CD4-positive, alpha-beta T cell treated with Interleukin-21 for 1 hour (primary cell): ENCODE results near the gene RAB6A.
A peak's percentile ranks its signal among the peaks of the same experiment; 100 is the strongest.
"Not testable (repeated sequence)": the region's sequence is repeated elsewhere in the genome, so short reads cannot be mapped to it uniquely, and the experiment has no call there.

Source experiments
- DNase-seq: peaks from one replicate; pipeline ENCODE4 v3.0.0-alpha.2; 2020

Gene RAB6A

GRCh38 chr11:73716153-73717056 is 44.5 kb downstream of the RAB6A start:
- DNase-seq: no peak

DNA sequence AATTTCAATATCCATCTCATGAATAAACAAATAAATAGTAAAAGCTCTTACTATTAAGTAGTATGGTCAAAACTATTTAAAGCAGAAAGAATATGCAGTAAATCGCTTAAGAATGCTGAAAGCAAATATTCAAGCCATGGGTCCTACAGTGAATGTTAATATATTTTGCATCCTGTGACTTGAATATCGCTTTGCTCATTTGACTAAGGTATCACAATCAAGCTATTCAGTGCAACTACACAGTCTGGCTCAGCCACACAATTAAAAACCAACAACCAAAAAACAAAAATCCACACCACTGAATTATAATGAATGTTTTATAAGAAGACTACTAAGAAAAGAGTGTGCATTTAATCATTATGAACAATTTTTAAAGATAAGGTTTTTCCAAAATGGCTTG is 45.3 kb downstream of the RAB6A start:
- DNase-seq: no peak

DNA sequence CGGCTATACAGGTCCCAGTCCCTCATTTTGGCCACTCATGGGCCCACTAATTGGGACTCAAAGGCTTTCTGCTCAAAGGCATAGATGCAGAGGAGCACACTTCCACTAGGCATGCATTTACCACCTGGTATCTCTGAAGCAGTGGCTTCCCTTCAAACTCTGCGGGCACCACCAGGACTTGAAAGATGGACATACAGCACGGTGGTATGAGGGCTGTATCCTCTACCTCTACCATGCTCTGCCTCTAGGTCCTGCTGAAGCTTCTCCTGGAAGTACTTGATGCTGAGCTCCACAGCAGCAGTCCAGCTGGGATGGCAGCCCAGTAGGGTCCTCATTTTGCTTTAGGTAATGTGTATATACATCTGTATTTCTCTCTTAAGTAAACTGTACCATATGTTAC is 49.9 kb downstream of the RAB6A start:
- DNase-seq: no peak

DNA sequence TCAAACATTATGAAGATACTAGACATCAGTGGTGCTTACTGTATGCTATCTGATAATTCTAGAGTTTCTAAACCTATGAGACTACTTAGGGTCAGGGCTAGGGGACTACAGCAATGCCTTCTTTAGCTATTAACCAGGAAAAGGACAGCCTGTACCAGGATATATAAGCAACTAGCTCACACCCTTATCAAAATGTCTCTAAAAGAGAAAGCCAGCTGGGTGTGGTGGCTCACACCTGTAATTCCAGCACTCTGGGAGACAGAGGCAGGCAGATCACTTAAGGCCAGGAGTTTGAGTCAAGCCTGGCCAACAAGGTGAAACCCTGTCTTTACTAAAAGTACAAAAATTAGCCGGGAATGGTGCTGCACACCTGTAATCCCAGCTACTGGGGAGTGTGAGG is 55.8 kb downstream of the RAB6A start:
- no peak for DNase-seq

DNA sequence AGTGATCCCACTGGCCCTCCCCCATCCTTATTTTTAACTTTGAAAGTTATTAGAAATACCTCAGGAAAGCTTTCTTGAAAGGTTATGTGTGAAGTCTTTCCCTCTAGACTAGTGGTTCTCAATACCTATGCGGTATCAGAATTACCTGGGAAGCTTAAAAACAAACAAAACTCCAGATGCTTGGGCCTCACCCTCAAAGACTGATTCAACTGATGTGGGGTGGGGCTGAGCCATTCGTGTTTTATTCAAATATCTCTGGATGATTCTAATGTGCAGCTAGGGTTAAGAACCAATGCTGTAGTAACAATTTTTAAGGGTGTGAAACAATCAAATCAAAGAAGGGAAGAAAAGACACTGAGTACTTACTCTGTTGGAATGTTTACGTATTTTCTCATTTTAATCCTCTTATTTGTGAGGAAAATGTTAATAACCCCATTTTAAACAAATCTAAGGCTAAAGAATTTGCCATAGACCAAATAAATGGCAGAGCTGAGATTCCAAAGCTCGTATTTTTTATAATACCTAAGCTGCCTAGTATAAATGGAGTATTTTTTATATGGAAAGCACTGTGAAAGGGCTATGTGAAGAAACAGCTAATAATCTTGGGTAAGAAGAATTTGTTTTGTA is 66.9 kb downstream of the RAB6A start:
- no peak for DNase-seq

DNA sequence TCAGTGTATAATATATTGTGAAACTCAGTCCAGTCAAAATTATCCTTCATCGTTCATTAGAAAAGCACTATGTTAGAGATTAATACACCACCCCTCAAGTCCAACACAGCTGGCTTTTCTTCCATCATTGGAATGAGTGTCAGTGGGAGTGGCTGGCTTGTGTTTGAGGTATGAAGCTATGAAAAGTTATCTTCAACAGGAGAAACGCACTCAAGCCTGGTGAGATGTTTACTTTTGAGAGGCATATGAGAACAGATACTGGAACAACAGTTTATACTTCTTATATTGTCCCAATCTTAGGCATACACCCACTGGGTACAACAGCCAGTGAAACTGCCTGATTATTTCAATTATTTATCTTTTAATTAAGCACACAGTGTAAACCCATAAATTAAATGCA is 80.2 kb downstream of the RAB6A start:
- no peak for DNase-seq

GRCh38 chr11:73676552-73676951 is 84.3 kb downstream of the RAB6A start:
- not testable (repeated sequence) for DNase-seq

- no peak for DNase-seq
These were observed 89.2 kb downstream of the RAB6A start for GRCh38 chr11:73671701-73672100.

- DNase-seq: no peak
These were observed 90.1 kb downstream of the RAB6A start for GRCh38 chr11:73670808-73671207.

DNA sequence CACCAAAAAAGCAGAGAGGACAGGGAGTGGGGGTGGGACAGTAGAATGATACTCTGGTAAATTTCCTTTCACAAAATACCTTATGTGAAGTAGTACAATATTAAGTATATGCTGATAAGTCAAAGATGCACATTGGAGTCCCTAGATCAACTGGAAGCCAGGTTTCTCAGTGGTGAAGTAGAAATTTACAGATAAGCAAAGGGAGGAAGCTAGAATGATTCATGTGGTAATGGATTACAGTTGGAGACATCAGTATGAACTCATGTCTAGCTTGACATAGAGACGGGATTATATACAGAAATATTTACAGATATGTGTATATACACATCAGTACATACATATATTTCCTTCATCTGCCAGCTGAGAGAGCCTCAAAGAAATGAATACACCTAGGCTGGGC is 93.0 kb downstream of the RAB6A start:
- no peak for DNase-seq

- DNase-seq: no peak
These were observed 96.0 kb downstream of the RAB6A start for GRCh38 chr11:73664877-73665276.

GRCh38 chr11:73663604-73664495 is 97.0 kb downstream of the RAB6A start:
- no peak for DNase-seq

DNA sequence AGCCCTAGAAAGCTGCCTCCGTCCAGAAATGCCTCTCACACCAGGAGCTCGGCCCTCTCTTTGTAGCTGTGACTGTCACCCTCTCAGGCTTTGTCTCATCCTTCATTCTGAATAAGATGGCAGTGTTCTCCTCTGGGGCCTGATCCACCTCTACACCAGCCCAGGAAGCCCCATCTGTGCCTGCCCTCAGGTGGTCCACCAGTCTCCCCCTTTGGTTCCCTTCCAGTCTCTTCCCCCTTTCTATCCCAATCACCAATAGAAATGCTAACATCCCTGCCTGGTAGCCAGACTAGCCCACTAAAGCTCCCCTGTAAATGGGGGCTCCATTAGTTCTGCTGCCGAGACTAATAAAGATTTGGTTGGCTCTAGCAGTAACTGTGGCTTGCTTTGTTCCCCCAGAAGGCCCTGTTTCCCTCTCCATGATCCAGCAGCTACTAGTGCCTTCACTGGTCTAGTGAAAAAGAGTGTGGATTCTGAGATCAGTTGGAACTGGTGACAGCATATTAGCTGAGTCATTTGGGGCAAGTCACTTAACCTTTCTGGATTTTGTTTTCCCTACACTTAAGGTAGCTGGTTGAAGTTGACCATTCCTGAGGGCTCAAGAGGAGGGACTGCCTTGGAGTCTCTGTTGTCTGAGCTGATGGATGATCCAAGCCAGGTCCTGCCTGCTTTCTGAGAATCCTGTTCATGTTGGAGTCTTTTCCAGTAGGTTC is 98.3 kb downstream of the RAB6A start:
- no peak for DNase-seq

GRCh38 chr11:73661035-73661628 is 99.7 kb downstream of the RAB6A start:
- DNase-seq: peak; percentile 84

- DNase-seq: no peak
These were observed 100.3 kb downstream of the RAB6A start for GRCh38 chr11:73660497-73661034.

GRCh38 chr11:73659961-73660360 is 100.9 kb downstream of the RAB6A start:
- DNase-seq: no peak

GRCh38 chr11:73656985-73657384 is 103.9 kb downstream of the RAB6A start:
- no peak for DNase-seq

DNA sequence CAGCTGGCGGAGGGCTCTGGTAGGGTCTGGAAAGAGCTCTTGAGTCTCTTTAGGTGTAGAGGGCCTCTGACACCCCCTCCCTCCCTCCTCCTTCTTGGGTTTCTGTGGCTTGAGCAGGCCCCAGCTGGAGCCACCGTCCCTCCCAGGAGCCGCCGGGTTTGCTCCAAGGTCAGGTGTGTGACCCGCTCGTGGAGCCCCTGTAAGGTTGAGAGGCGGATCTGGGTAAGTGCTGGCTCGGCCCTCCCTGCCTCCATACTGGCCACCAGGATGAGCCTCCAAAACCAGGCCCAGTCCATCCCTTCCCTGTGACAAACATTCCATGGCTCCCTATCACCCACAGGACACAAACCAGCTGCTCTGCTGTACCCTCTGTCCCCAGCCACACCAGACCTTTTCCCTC is 105.2 kb downstream of the RAB6A start:
- no peak for DNase-seq

DNA sequence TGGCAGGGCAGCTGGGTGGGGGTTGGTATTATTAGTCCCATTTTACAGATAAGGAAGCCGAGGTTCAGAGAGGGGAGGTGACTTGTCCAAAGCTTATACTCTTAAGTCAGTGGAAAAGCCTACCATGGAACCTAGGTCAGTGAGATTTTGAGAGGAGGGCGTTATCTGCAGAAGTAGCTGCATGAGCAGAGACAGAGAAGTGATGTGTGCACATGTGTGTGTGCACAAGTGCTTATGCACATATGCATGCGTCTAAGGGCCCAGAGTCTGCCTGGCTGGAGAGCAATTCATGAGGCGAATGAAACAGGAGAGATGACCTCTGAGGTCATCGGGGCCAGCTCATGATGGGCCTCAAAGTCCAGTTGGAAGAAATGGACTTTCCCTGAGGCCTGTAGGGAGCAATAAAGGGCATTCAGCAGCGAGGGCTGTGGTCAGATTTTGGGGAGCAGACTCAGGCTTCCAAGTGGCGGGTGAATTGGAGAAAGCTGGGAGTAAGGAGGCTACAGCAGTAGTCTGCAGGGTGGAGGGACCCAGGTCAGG is 106.3 kb downstream of the RAB6A start:
- no peak for DNase-seq

GRCh38 chr11:73653996-73654395 is 106.9 kb downstream of the RAB6A start:
- DNase-seq: no peak

DNA sequence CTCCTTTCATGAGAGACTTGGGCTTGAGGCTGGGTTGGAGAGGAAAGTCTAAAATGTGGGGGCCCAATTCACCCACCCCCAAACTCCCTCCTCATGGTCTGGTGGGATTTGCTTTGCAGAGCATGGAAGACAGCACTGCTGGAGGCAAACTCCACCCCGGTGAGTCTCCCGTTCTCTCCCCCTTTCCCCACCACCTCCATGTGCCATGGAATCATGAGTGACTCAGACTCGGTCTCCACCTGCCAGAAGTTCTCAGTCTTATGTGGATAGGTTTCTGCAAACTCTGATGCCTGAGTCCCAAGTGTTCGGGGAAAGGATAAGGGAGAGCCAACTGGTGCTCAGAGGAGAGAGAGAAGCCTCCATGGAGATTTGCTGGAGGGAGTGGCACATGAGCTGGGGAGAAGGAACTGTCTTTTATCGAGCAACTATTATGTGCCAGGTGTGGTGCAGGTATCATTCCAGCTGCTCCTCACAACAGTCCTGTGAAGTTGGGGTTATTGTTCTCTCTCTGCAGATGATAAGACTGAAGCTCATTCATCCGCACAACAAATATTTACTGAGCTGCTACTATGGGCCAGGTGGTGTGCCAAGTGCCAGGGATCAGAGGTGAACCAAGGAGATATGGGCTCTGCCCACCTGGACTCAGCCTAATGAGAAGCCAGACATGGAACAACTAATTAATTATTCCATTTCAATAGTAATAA is 107.9 kb downstream of the RAB6A start:
- no peak for DNase-seq
